Stimulated activated naive CD8-positive, alpha-beta T cell treated with anti-CD3 and anti-CD28 coated beads, Interleukin-15, Interleukin-2, amounts not matched to agents 100 ng/mL and 50 ng/mL, for 24 hours (primary cell): ENCODE data around the gene CLDND2.

ENCODE experiments used
- H3K27ac Mint-ChIP-seq: one replicate; pipeline ENCODE4 v1.8.0; 2021; ENCODE audit warnings: mild to moderate bottlenecking, mixed read lengths
- H3K27me3 Mint-ChIP-seq: one replicate; pipeline ENCODE4 v1.8.0; 2021; ENCODE audit warnings: mixed read lengths
- H3K36me3 Mint-ChIP-seq: one replicate; pipeline ENCODE4 v1.8.0; 2021; ENCODE audit warnings: low read depth, mixed read lengths
- H3K4me1 Mint-ChIP-seq: one replicate; pipeline ENCODE4 v1.8.0; 2021; ENCODE audit warnings: low read depth, mixed read lengths
- H3K4me3 Mint-ChIP-seq: one replicate; pipeline ENCODE4 v1.8.0; 2021; ENCODE audit warnings: mild to moderate bottlenecking, mixed read lengths
- H3K9me3 Mint-ChIP-seq: one replicate; pipeline ENCODE4 v1.8.0; 2021; ENCODE audit warnings: mixed read lengths

Gene CLDND2

GRCh38 chr19:51394050-51394836 lies 25.4 kb upstream of the CLDND2 start:
- Mint-ChIP-seq H3K4me1 (peaks cover 71% of the 10 kb centered on the region), H3K36me3 (peaks cover 9% of the 10 kb centered on the region), H3K27ac (peak overlapping the region; percentile 98), H3K27me3 (no peaks in the 10 kb centered on the region), H3K9me3 (no peaks in the 10 kb centered on the region), H3K4me3 (peak overlapping the region; percentile 97)

- Mint-ChIP-seq H3K4me1 (peaks cover 69% of the 10 kb centered on the region), H3K27me3 (no peaks in the 10 kb centered on the region), H3K4me3 (peak overlapping the region; percentile 60), H3K36me3 (peaks cover 9% of the 10 kb centered on the region), H3K27ac (peak overlapping the region; percentile 85), H3K9me3 (no peaks in the 10 kb centered on the region)
Measured at GRCh38 chr19:51392701-51393100, 23.9 kb upstream of the CLDND2 start.

GRCh38 chr19:51391073-51391611 lies 22.3 kb upstream of the CLDND2 start:
- H3K36me3 Mint-ChIP-seq, result peaks cover 6% of the 10 kb centered on the region
- no peaks in the 10 kb centered on the region for H3K9me3 Mint-ChIP-seq
- H3K27me3 Mint-ChIP-seq, result no peaks in the 10 kb centered on the region
- H3K27ac Mint-ChIP-seq, result peak overlapping the region; percentile 41
- H3K4me1 Mint-ChIP-seq, result peaks cover 61% of the 10 kb centered on the region
- H3K4me3 Mint-ChIP-seq, result no peak overlapping the region

- Mint-ChIP-seq H3K4me3 (no peak overlapping the region), H3K4me1 (peaks cover 41% of the 10 kb centered on the region), H3K27ac (no peak overlapping the region), H3K36me3 (no peaks in the 10 kb centered on the region), H3K27me3 (no peaks in the 10 kb centered on the region), H3K9me3 (no peaks in the 10 kb centered on the region)
Measured at GRCh38 chr19:51389143-51389542, 20.3 kb upstream of the CLDND2 start.

DNA sequence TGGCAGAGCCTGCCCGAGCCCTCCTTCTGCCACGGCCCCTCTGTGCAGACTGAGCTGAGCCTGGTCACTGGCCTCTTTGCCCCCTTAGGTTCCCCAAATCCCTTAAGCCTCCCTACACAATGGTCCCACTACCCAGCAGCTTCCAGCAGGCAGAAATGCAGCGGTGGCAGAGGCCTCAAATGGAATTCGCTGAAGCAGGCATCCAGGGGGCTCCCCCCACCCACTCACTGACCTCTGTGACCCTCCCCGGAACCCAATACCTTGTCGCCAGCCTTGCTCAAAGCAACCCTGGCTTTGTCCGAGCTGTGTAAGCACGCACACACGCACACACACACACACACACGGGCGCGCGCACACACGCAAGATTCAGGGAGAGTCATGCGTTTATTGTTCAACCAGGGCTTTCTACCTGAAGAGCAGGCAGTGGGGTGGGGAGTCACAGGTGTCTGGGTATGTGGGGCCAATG lies 19.2 kb upstream of the CLDND2 start, which contains the start of gene LIM2:
Gene LIM2 (minus strand): TSS at position 51 of the 466 bp plus-strand sequence. CDS start 531 bp downstream, outside the sequence.
- Mint-ChIP-seq H3K27me3 (no peaks in the 10 kb centered on the region), H3K4me3 (no peak within 1 kb of the TSS), H3K27ac (peak within 1 kb of the TSS; percentile 62), H3K9me3 (no peaks in the 10 kb centered on the region), H3K36me3 (no peaks in the 10 kb centered on the region), H3K4me1 (peaks cover 32% of the 10 kb centered on the region)

GRCh38 chr19:51386882-51387520 lies 18.2 kb upstream of the CLDND2 start:
- Mint-ChIP-seq H3K4me1 (peaks cover 31% of the 10 kb centered on the region), H3K27me3 (no peaks in the 10 kb centered on the region), H3K4me3 (no peak overlapping the region), H3K9me3 (no peaks in the 10 kb centered on the region), H3K27ac (peak overlapping the region; percentile 62), H3K36me3 (no peaks in the 10 kb centered on the region)

DNA sequence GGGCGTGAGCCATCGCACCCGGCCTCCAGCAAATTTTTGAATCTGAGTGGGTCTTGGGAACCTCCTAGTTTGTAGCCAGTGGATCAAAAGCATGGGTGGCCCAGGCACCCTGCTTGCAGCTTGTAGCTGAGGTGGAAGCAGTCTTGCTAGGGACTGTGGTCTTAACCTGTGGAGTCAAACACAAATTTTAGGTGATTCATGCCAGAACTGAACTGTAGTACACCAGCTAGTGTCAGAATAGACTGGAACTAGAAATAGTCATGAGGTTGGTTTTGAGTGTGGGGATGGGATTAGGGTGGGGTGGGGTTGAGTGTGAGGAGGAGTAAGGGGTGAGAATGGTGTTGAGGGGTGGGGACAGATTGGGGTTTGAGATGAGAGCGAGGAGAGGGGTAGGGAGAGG lies 13.2 kb upstream of the CLDND2 start:
- Mint-ChIP-seq H3K9me3 (no peaks in the 10 kb centered on the region), H3K4me3 (no peak overlapping the region), H3K4me1 (peaks cover 33% of the 10 kb centered on the region), H3K27ac (no peak overlapping the region), H3K27me3 (no peaks in the 10 kb centered on the region), H3K36me3 (no peaks in the 10 kb centered on the region)

GRCh38 chr19:51380379-51380778 lies 11.6 kb upstream of the CLDND2 start:
- Mint-ChIP-seq H3K36me3 (peaks cover 1% of the 10 kb centered on the region), H3K9me3 (no peaks in the 10 kb centered on the region), H3K27ac (peak overlapping the region; percentile 55), H3K27me3 (no peaks in the 10 kb centered on the region), H3K4me3 (no peak overlapping the region), H3K4me1 (peaks cover 49% of the 10 kb centered on the region)

GRCh38 chr19:51377422-51377821 lies 8.6 kb upstream of the CLDND2 start:
- no peaks in the 10 kb centered on the region for H3K27me3 Mint-ChIP-seq
- H3K9me3 Mint-ChIP-seq, result no peaks in the 10 kb centered on the region
- no peak overlapping the region for H3K27ac Mint-ChIP-seq
- no peak overlapping the region for H3K4me3 Mint-ChIP-seq
- peaks cover 75% of the 10 kb centered on the region for H3K4me1 Mint-ChIP-seq
- H3K36me3 Mint-ChIP-seq, result peaks cover 4% of the 10 kb centered on the region

GRCh38 chr19:51375504-51376221 lies 6.9 kb upstream of the CLDND2 start:
- H3K4me1 Mint-ChIP-seq, result peaks cover 69% of the 10 kb centered on the region
- H3K36me3 Mint-ChIP-seq, result peaks cover 15% of the 10 kb centered on the region
- peak overlapping the region; percentile 94 for H3K4me3 Mint-ChIP-seq
- no peaks in the 10 kb centered on the region for H3K9me3 Mint-ChIP-seq
- H3K27me3 Mint-ChIP-seq, result no peaks in the 10 kb centered on the region
- peak overlapping the region; percentile 94 for H3K27ac Mint-ChIP-seq

DNA sequence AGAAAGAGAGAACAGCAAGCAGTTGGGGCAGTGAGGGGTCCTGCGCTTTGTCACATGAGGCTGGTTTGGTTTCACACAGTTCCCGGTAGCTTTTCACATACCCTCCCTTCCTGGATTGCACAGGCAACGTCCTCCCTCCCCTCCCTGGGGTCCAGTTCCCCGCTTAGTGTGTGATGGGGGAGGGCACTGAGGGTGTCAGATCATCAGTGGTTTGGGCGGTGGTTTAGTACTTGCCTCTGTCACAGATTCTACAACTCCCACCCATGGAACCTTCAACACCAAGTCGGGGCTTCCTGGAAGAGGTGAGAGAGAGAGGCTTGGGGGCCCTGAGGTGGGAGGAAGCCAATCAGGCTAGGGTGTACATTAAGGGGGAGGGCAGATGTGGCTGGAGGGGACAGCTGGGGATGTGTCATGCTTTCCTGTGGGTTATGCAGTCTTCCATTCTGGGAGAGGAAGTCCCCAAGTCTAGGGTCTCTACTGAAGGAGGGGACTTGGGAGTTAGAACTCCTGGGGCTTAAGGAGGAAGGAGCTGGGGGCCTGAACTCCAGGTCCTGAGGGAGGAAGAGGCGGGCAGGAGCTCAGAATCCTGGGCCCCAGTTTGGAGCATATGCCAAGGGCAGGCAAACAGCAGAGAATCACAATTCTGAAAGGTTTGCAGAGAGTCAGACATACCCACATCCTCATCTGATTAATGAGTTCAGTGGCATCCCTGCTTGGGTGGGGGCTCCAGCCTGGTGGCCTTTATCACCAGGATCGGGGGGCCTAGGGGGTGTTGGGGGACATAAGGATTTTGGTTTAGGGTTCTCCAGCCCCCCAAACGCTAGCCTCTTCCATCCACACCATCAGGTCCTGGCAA lies 4.1 kb upstream of the CLDND2 start, which contains the start of gene NKG7:
Gene NKG7 (minus strand): TSS at position 6 of the 856 bp plus-strand sequence. CDS start 119 bp downstream, outside the sequence.
- Mint-ChIP-seq H3K27ac (peak within 1 kb of the TSS; percentile 94), H3K36me3 (peaks cover 27% of the 10 kb centered on the region), H3K4me1 (peaks cover 77% of the 10 kb centered on the region), H3K9me3 (no peaks in the 10 kb centered on the region), H3K27me3 (no peaks in the 10 kb centered on the region), H3K4me3 (peak within 1 kb of the TSS; percentile 94)

GRCh38 chr19:51372021-51372648 lies 3.3 kb upstream of the CLDND2 start:
- Mint-ChIP-seq H3K4me1 (peaks cover 80% of the 10 kb centered on the region), H3K36me3 (peaks cover 27% of the 10 kb centered on the region), H3K27ac (peak overlapping the region; percentile 94), H3K4me3 (peak overlapping the region; percentile 94), H3K27me3 (no peaks in the 10 kb centered on the region), H3K9me3 (no peaks in the 10 kb centered on the region)

DNA sequence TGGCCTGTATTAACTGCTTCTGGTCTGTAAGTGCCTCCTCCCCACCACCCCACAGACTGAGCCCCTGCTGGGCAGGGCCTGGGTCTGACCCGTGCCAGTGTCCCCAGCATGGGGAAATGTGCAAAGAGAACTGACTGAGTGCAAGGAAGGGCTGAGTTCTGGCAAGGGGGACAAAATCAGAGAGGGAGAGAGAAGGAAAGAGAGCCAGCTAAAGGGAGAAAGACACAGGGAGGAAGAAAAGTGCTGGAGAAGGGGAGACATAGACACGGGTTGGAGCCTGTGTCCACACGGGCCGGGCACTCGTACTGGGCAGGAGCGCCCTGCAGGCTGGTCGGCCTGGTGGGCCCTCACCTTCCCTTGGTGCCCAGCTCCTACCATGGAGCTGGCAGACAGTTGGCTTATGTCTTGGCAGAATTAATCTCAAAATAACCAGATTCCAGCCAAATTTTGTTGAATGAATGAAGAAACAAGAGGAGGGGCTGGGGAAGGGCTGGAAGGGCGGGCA lies 2.4 kb upstream of the CLDND2 start:
- Mint-ChIP-seq H3K9me3 (no peaks in the 10 kb centered on the region), H3K27ac (peak overlapping the region; percentile 94), H3K36me3 (peaks cover 35% of the 10 kb centered on the region), H3K4me1 (peaks cover 79% of the 10 kb centered on the region), H3K27me3 (no peaks in the 10 kb centered on the region), H3K4me3 (peak overlapping the region; percentile 94)
